ENCODE results near the gene KCNMA1. TPM values are rescaled to one million over a fixed set of nuclear protein-coding genes. Genes with fewer than 3 reads are reported as not detected.

KCNMA1 gene
- polyA plus RNA-seq, 1 experiment, result 21.4 TPM

DNA sequence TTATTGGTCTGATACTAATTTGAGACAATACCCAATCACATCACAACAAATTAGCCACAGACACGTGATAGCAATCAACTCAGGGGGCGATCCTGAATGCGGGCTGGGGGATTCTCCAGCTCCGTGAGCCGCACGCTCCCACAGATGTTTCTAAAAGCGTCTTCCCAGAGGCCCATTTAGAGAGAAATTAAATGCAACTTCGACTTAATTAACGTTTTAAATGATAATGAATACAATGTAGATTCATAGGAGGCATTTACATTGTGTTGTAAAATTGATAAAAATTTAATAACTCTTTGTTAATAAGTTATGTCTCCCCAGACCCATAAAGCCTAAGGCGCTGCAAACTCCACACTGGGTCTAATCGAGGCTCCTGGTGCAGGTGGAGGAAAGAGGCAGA, 642.6 kb downstream of the KCNMA1 start:
- no peak for DNase-seq (ENCODE audit: low read depth)
- ChIA-PET POLR2A (no interaction called here), CTCF (interaction anchor here (1.0 to 2.2 kb wide), 3 partner anchors 10 to 434 kb away, joined by 3 to 9 read pairs (median 9); no protein-coding TSS in a partner anchor)
- TF ChIP-seq, protein P1, sequence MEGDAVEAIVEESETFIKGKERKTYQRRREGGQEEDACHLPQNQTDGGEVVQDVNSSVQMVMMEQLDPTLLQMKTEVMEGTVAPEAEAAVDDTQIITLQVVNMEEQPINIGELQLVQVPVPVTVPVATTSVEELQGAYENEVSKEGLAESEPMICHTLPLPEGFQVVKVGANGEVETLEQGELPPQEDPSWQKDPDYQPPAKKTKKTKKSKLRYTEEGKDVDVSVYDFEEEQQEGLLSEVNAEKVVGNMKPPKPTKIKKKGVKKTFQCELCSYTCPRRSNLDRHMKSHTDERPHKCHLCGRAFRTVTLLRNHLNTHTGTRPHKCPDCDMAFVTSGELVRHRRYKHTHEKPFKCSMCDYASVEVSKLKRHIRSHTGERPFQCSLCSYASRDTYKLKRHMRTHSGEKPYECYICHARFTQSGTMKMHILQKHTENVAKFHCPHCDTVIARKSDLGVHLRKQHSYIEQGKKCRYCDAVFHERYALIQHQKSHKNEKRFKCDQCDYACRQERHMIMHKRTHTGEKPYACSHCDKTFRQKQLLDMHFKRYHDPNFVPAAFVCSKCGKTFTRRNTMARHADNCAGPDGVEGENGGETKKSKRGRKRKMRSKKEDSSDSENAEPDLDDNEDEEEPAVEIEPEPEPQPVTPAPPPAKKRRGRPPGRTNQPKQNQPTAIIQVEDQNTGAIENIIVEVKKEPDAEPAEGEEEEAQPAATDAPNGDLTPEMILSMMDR (IDR thresholded peaks at IDR 0.05; ENCODE audit: insufficient read depth, low read depth, low read length), result no peak
- H3K27me3 ChIP-seq (ENCODE audit: control insufficient read depth, insufficient read depth, low read length), result no peaks in the 10 kb centered on the region
- H3K4me3 ChIP-seq (ENCODE audit: low read depth, low read length), result no peak overlapping the region
- H3K36me3 ChIP-seq (ENCODE audit: control insufficient read depth, insufficient read depth, low read length), result no peaks in the 10 kb centered on the region

DNA sequence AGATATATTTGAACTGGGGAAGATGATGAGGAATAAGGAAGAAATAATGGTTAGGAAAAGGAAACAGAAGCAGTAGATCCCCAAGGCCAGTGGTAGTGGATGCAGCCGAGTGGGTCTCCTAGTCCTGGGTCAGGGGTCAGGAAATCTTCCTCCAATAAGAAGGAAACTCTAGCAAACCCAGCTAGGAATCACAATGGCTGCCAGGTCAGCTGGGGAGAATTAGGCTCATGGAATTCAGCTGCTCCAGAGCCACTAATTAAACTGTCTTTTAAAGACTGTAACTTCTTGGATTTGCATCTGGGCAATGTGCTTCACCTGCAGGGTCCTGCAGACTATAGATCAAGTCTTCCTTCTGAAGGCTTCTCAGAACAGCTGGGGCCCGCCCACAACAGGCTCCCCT, 644.4 kb downstream of the KCNMA1 start:
- DNase-seq (ENCODE audit: low read depth), result no peak
- TF ChIP-seq, protein P1 (IDR thresholded peaks at IDR 0.05; ENCODE audit: insufficient read depth, low read depth, low read length), result no peak
- ChIA-PET CTCF (interaction anchor here (0.9 to 3.4 kb wide), 2 partner anchors 9 to 12 kb away, joined by 4 to 24 read pairs; no protein-coding TSS in a partner anchor), POLR2A (no interaction called here)
- Histone ChIP-seq H3K27me3 (ENCODE audit: control insufficient read depth, insufficient read depth, low read length) (no peaks in the 10 kb centered on the region), H3K36me3 (ENCODE audit: control insufficient read depth, insufficient read depth, low read length) (no peaks in the 10 kb centered on the region), H3K4me3 (ENCODE audit: low read depth, low read length) (no peak overlapping the region)

DNA sequence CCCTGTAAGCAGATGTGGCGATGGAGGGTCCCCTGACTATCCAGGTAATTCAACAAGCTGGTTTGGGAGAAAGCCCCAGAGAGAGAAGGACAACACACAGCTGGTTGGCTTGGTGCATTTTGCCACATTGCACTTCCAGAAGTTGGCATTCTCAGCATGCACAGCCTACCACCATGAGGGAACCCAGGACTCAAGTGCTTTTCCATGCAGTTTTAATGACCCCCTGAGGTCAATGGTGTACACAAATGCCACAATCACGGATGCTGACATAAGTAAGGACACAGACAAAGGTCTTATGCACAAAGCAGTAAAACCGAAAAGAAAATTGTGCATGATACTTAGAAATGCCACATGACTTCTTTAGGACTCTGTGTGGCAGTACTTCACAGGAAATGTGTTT, 645.1 kb downstream of the KCNMA1 start:
- TF ChIP-seq, protein P1 (IDR thresholded peaks at IDR 0.05; ENCODE audit: insufficient read depth, low read depth, low read length), result no peak
- POLR2A ChIA-PET, result no interaction called here
- Histone ChIP-seq H3K36me3 (ENCODE audit: control insufficient read depth, insufficient read depth, low read length) (no peaks in the 10 kb centered on the region), H3K27me3 (ENCODE audit: control insufficient read depth, insufficient read depth, low read length) (no peaks in the 10 kb centered on the region), H3K4me3 (ENCODE audit: low read depth, low read length) (no peak overlapping the region)
- no peak for DNase-seq (ENCODE audit: low read depth)
- CTCF ChIA-PET, result interaction anchor here (0.7 to 3.4 kb wide), 2 partner anchors 13 to 21 kb away, joined by 3 to 24 read pairs; no protein-coding TSS in a partner anchor

DNA sequence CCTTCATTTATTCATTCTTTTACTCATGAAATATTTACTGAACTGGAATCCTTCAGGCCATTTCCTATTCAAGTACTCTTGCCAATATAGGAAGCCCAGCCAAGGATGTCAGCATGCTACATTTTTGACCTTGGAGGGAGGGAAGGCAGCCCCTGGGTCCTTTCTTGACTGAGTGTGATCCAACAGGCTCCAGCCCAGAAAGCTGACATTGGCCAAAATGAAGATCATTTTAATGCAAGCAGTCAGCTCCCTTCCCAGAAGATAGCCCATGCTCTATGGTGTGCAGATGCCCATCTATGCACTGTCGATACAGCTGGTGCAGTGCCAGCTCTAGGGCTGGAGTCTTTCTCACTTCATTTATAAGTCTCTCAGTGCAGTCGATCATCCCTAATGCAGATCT, 646.0 kb downstream of the KCNMA1 start:
- H3K27me3 ChIP-seq (ENCODE audit: control insufficient read depth, insufficient read depth, low read length), result no peaks in the 10 kb centered on the region
- TF ChIP-seq, protein P1 (IDR thresholded peaks at IDR 0.05; ENCODE audit: insufficient read depth, low read depth, low read length), result no peak
- no peak for DNase-seq (ENCODE audit: low read depth)
- POLR2A ChIA-PET, result no interaction called here
- no peak overlapping the region for H3K4me3 ChIP-seq (ENCODE audit: low read depth, low read length)
- CTCF ChIA-PET, result interaction anchor here (0.6 to 3.4 kb wide), 3 partner anchors 14 to 461 kb away, joined by 3 to 24 read pairs (median 3); no protein-coding TSS in a partner anchor
- H3K36me3 ChIP-seq (ENCODE audit: control insufficient read depth, insufficient read depth, low read length), result no peaks in the 10 kb centered on the region

DNA sequence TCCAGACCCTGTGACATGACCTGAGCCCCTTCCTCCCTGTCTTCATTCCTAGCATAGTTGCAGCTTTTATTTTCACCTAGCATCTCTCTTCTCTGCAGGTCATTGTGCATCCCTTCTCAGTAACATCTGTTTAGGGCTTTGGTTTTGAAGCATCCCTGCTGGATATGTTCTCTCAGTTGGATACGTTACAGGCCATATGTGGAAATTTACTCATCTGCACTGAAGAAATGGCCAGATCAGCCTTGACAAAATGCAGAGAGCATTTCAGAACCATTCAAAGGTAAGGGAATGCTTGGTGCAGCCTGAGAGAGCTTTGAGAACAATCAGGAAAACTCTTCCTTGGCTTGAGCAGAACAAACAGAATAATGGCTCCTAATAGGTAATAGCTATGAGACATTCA, 647.0 kb downstream of the KCNMA1 start:
- TF ChIP-seq, protein P1 (IDR thresholded peaks at IDR 0.05; ENCODE audit: insufficient read depth, low read depth, low read length), result no peak
- POLR2A ChIA-PET, result no interaction called here
- Histone ChIP-seq H3K36me3 (ENCODE audit: control insufficient read depth, insufficient read depth, low read length) (no peaks in the 10 kb centered on the region), H3K4me3 (ENCODE audit: low read depth, low read length) (no peak overlapping the region), H3K27me3 (ENCODE audit: control insufficient read depth, insufficient read depth, low read length) (no peaks in the 10 kb centered on the region)
- no peak for DNase-seq (ENCODE audit: low read depth)
- CTCF ChIA-PET, result interaction anchor here (3.4 kb wide), 1 partner anchor 15 kb away, joined by 24 read pairs; no protein-coding TSS in a partner anchor
